ENCODE measurements around the gene SPON1.
"Not testable (repeated sequence)": the region's sequence is repeated elsewhere in the genome, so short reads cannot be mapped to it uniquely, and the experiment has no call there.

The SPON1 gene

GRCh38 chr11:14082338-14082737 is 119.8 kb downstream of the SPON1 start:
- DNase-seq (ENCODE audit: low spot score): no peak

- DNase-seq (ENCODE audit: low spot score): not testable (repeated sequence)
These were observed 126.3 kb downstream of the SPON1 start for GRCh38 chr11:14088861-14089260.

GRCh38 chr11:14089690-14090462 is 127.4 kb downstream of the SPON1 start:
- DNase-seq (ENCODE audit: low spot score): no peak

DNA sequence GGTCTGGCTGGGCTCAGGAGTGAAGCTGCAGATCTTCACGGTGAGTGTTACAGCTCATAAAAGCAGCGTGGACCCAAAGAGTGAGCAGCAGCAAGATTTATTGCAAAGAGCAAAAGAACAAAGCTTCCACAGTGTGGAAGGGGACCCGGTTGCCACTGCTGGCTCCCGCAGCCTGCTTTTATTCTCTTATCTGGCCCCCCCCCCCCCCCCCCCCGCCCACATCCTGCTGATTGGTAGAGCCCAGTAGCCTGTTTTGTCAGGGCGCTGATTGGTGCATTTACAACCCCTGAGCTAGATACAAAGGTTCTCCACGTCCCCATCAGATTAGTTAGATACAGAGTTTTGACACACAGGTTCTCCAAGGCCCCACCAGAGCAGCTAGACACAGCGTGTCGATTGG is 128.1 kb downstream of the SPON1 start:
- DNase-seq (ENCODE audit: low spot score): not testable (repeated sequence)

DNA sequence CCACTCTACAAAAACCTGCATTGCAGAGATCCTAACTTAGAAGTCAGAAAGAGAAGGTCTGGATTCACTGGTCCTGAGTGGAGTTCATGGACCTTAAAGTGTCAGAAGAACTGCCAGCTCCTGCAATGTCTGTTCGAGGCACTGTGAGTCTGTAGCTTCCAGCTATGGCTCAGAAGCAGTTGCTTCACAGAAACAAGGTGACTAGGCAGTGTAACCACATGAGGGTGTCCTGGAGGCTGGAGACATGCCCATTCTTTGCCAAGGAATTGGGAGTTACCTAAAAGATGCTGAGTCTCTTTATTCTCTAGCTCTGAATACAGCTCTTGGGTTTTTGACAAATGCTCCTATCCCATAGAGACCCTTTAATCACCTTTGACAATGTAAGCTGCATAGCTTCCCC is 130.5 kb downstream of the SPON1 start:
- no peak for DNase-seq (ENCODE audit: low spot score)

- no peak for DNase-seq (ENCODE audit: low spot score)
These were observed 132.0 kb downstream of the SPON1 start for GRCh38 chr11:14094481-14095037.

- no peak for DNase-seq (ENCODE audit: low spot score)
These were observed 133.4 kb downstream of the SPON1 start for GRCh38 chr11:14095882-14096281.

- no peak for DNase-seq (ENCODE audit: low spot score)
These were observed 134.1 kb downstream of the SPON1 start for GRCh38 chr11:14096606-14097005.

- no peak for DNase-seq (ENCODE audit: low spot score)
These were observed 138.9 kb downstream of the SPON1 start for GRCh38 chr11:14101388-14101787.

DNA sequence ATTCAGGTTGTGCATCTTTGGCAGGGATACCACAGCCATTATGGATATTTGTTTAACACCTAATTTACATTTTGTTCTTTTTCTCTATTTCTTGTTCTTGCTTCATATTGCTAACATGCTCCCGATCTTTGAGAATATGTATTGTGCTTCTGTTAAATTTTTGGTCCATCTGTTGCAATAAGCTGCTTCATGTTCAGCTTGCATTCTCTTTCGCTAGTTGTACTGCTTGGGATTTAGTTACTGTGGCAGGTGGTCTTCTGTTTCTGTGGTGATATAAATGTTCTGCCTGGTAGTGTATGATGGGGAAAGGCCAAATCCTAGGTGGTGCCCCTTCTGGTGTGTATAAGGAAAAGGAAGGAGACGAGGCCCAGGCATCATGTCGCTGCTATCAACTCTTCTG is 140.2 kb downstream of the SPON1 start:
- DNase-seq (ENCODE audit: low spot score): no peak

GRCh38 chr11:14105446-14105845 is 142.9 kb downstream of the SPON1 start:
- DNase-seq (ENCODE audit: low spot score): no peak

- no peak for DNase-seq (ENCODE audit: low spot score)
These were observed 144.0 kb downstream of the SPON1 start for GRCh38 chr11:14106303-14107049.

GRCh38 chr11:14107050-14107430 is 144.5 kb downstream of the SPON1 start:
- no peak for DNase-seq (ENCODE audit: low spot score)

- no peak for DNase-seq (ENCODE audit: low spot score)
These were observed 147.2 kb downstream of the SPON1 start for GRCh38 chr11:14109742-14110141.

DNA sequence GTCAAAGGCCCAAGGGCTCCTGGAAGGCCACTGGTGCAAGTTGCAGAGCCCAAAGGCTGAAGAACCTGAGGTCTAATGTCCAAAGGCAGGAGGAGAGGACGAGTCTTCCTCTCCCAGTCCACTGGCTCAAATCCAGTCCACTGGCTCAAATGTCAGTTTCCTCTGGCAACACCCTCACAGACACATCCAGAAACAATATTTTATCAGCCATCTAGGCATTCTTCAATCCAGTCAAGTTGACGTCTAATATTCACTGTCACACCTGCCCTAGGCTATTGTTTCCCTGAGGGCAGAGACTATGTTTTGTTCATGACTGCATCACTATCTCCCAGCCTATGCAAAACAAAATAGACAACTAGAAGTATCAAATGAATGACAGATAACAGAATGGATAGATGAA is 148.1 kb downstream of the SPON1 start:
- no peak for DNase-seq (ENCODE audit: low spot score)

- DNase-seq (ENCODE audit: low spot score): no peak
These were observed 149.0 kb downstream of the SPON1 start for GRCh38 chr11:14111496-14111895.

DNA sequence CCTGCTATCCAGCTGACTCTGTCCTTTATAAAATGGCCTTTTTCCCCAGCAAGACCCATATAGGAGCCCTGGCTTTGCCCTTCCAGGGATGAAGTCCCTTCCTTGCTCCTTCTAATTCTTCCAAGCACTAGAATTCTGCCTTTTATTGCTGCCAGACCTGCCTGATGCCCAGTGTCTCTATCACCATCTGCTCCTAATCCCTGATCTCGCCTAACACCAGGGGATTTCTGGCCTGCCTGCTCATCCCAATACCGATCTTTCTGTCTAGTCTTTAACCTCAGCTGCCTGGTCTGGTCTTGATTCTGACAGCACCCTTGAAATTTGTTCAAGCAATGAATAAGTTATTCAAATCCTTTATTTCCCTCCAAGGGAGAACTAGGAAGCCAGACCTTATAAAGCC is 150.2 kb downstream of the SPON1 start:
- no peak for DNase-seq (ENCODE audit: low spot score)

DNA sequence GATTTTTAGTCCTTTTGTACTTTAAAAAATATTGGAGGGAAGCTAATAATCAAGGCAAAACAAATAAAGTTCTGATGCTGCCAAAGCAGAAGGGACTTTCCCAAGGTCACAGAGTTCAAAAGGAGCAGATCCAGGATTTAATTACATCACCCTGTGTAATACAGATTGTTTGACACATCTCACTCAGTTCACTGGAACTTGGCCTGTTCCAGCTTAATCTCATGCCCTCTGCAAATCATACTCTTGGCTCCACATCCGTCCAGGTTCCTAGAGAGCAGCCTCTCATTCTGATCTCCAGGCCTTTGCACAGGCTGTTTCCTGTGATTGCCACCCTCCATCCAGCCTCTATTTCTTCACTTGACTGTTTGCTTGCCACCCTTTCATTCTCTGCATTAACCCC is 151.7 kb downstream of the SPON1 start:
- no peak for DNase-seq (ENCODE audit: low spot score)

DNA sequence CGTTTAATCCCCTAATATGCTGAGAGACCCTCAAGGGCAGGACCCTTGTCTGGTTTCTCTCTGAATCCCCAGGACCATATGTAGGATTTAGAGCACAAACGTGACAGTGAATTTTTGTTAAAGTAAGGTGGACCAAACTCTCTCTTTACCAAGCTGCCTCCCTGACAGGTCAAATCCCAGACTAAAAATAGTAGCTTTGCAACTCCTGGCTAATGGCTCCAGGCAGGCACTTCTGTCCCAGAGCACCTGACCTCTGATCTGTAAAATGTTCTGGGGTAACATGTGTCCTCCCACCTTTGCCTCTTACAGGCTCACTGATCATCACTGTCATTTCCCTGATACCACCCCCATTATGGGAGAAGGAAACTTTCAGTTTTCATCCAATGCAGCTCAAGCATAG is 152.3 kb downstream of the SPON1 start:
- DNase-seq (ENCODE audit: low spot score): no peak

GRCh38 chr11:14117632-14118031 is 155.1 kb downstream of the SPON1 start:
- no peak for DNase-seq (ENCODE audit: low spot score)

GRCh38 chr11:14118072-14118471 is 155.5 kb downstream of the SPON1 start:
- no peak for DNase-seq (ENCODE audit: low spot score)

GRCh38 chr11:14119357-14119756 is 156.8 kb downstream of the SPON1 start:
- DNase-seq (ENCODE audit: low spot score): no peak

DNA sequence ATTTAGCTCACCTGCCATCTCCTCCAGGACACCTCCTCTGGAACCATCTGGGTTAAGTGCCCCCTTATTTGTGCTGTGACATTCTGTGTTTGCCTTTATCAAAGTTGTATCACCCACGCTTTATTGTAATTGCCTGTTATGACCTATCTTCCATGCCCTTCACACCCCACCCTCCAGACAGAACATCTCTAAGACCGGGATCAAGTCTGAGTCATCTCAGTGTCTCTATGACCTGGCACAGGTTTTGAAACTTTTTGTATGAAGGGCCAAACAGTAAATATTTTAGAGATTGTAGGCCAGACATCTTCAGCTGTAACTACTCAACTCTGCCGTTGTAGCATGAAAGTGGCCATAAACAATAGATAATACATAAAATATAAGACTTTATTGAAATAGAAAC is 161.8 kb downstream of the SPON1 start:
- DNase-seq (ENCODE audit: low spot score): no peak
